Measurements from ENCODE around the gene FGF14.

GRCh38 chr13:102300379-102300778, 101.5 kb downstream of the FGF14 start:
- no peak for TF ChIP-seq EZH2phosphoT487 (IDR thresholded peaks at IDR 0.05; ENCODE audit: low read depth)
- no peak for TF ChIP-seq CTCF (IDR thresholded peaks at IDR 0.05; ENCODE audit: low read depth, low read length)
